RWPE2 (cell line): ENCODE measurements around the gene PPP1R16B.
A peak's percentile ranks its signal among the peaks of the same experiment; 100 is the strongest.

Experiments used
- ATAC-seq: fragments of 200-7000 bp; cut with Tn5 transposase; 3 replicates; pipeline ENCODE4 v1.9.1; 2021; ENCODE audit warnings: low read depth
- DNase-seq: peaks from one replicate; pipeline ENCODE4 v3.0.0-alpha.2; 2020; ENCODE audit warnings: low spot score
- H3K27ac ChIP-seq: fragments of 450-650 bp; 2 replicates; pipeline ENCODE4 v1.5.1; 2017; ENCODE audit warnings: mild to moderate bottlenecking; ENCODE audit not compliant: poor library complexity, severe bottlenecking
- H3K27me3 ChIP-seq: fragments of 250-450 bp; sonication (Bioruptor Pico); 2 replicates; pipeline ENCODE4 v1.5.1; 2021; ENCODE audit warnings: mild to moderate bottlenecking, moderate library complexity; ENCODE audit not compliant: insufficient read depth, poor library complexity, severe bottlenecking
- H3K36me3 ChIP-seq: fragments of 250-450 bp; sonication (Bioruptor Pico); 2 replicates; pipeline ENCODE4 v1.5.1; 2020; ENCODE audit warnings: low read depth, mild to moderate bottlenecking, moderate library complexity
- H3K4me1 ChIP-seq: fragments of 250-450 bp; sonication (Bioruptor Pico); 2 replicates; pipeline ENCODE4 v1.5.1; 2021; ENCODE audit warnings: mild to moderate bottlenecking, moderate library complexity; ENCODE audit not compliant: insufficient read depth, poor library complexity, severe bottlenecking
- H3K4me3 ChIP-seq: fragments of 250-450 bp; sonication (Bioruptor Pico); 2 replicates; pipeline ENCODE4 v1.5.1; 2021; ENCODE audit warnings: mild to moderate bottlenecking, moderate library complexity; ENCODE audit not compliant: severe bottlenecking
- H3K9me3 ChIP-seq: fragments of 250-450 bp; sonication (Bioruptor Pico); 2 replicates; pipeline ENCODE4 v1.5.1; 2021; ENCODE audit warnings: mild to moderate bottlenecking, moderate library complexity; ENCODE audit not compliant: severe bottlenecking
- CTCF ChIP-seq: fragments of 450-650 bp; IDR thresholded peaks from one replicate; pipeline ENCODE4 v1.5.1; 2017; ENCODE audit warnings: mild to moderate bottlenecking, moderate library complexity; ENCODE audit not compliant: poor library complexity, severe bottlenecking

Gene PPP1R16B

DNA sequence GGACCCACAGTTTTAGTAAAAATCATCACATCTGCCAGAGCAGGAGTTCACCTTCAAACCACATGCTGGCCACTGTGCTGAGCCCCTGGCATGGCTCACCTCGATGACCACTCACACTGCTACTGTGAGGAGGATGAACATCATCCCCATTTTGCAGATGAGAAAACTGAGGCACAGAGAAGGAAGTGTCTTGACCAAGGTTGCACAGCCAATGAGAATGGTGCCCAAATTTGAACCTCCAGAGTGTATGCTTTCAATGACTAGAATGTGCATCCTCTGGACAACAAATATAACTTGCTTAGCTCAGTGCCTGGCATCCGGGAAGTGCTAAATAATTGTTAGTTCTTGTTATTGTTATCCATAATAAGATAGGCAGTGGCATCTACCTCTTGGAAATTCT, 83.6 kb downstream of the PPP1R16B start:
- Histone ChIP-seq H3K36me3 (no peaks in the 10 kb centered on the region), H3K27ac (no peak overlapping the region), H3K27me3 (no peaks in the 10 kb centered on the region), H3K4me1 (no peaks in the 10 kb centered on the region), H3K9me3 (no peaks in the 10 kb centered on the region), H3K4me3 (no peak overlapping the region)
- ATAC-seq: no peak
- TF ChIP-seq CTCF: no peak
- DNase-seq: no peak

- Histone ChIP-seq H3K4me1 (no peaks in the 10 kb centered on the region), H3K4me3 (no peak overlapping the region), H3K9me3 (no peaks in the 10 kb centered on the region), H3K27ac (no peak overlapping the region), H3K36me3 (no peaks in the 10 kb centered on the region), H3K27me3 (no peaks in the 10 kb centered on the region)
- no peak for TF ChIP-seq CTCF
- ATAC-seq (no peak), DNase-seq (no peak)
These were observed 84.4 kb downstream of the PPP1R16B start for GRCh38 chr20:38889792-38890496.

DNA sequence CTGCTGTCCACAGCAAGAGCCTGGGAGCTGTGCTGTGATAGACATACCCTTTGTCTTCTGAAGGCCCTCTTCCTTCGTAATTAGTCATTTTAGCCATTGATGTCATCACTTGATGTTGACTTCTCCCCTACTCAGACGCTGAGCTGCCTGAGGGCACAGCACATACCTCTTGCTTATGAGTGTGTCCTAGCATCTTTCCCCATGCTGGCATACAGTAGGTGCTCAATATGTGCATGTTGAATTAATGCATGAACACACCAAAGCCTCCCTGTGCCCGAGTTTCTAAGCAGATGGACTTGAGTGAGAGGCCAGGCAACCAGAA, 85.0 kb downstream of the PPP1R16B start:
- H3K4me1 ChIP-seq: no peaks in the 10 kb centered on the region

GRCh38 chr20:38892091-38892981, 86.8 kb downstream of the PPP1R16B start:
- no peaks in the 10 kb centered on the region for H3K36me3 ChIP-seq
- H3K9me3 ChIP-seq: no peaks in the 10 kb centered on the region
- TF ChIP-seq CTCF: no peak
- H3K4me3 ChIP-seq: no peak overlapping the region
- H3K27me3 ChIP-seq: no peaks in the 10 kb centered on the region
- no peak for DNase-seq
- ATAC-seq: no peak
- no peaks in the 10 kb centered on the region for H3K4me1 ChIP-seq
- no peak overlapping the region for H3K27ac ChIP-seq

More for the DNA sequence above, 85.0 kb downstream of the PPP1R16B start:
- DNase-seq (no peak), ATAC-seq (peak; percentile 17; the same call in 2 of the 3 replicates)
- Histone ChIP-seq H3K36me3 (no peaks in the 10 kb centered on the region), H3K27ac (no peak overlapping the region), H3K27me3 (no peaks in the 10 kb centered on the region), H3K4me3 (no peak overlapping the region), H3K9me3 (no peaks in the 10 kb centered on the region)
- no peak for TF ChIP-seq CTCF
